IMR-90 (cell line): Measurements from ENCODE around the gene DAAM2. TPM values are rescaled to one million over a fixed set of nuclear protein-coding genes. Genes with fewer than 3 reads are reported as not detected.

Source experiments
- ATAC-seq: fragments of 200-7000 bp; cut with Tn5 transposase; 2 replicates; pipeline ENCODE4 v1.9.1; 2020; ENCODE audit warnings: low read depth, mild to moderate bottlenecking, moderate library complexity
- BruUV-seq: library from RNA; stranded (reverse); fragments of 400-500 nt; replicated peaks from 2 replicates; lab custom pipeline; 2021; lab: Mats Ljungman, UMichigan
- CTCF ChIA-PET: fragments of 300-600 bp; formaldehyde crosslinking; extraction: SDS; loops from one replicate; lab custom pipeline; 2021; ENCODE audit warnings: antibody characterized with exemption; lab: Yijun Ruan, JAX
- POLR2A ChIA-PET: fragments of 300-600 bp; sonication (Branson Sonifier 250); formaldehyde crosslinking; loops from one replicate; lab custom pipeline; 2022; ENCODE audit warnings: antibody characterized with exemption; ENCODE audit not compliant: unreplicated experiment; lab: Charles Lee
- DNase-seq: peaks from one replicate; pipeline ENCODE4 v3.0.0; 2013
- H2AFZ ChIP-seq: replicated peaks from 2 replicates; pipeline ENCODE3; 2013; ENCODE audit warnings: low read length, mild to moderate bottlenecking; ENCODE audit not compliant: poor library complexity
- H2AK5ac ChIP-seq: 2 replicates; pipeline ENCODE4 v1.6.1; 2013; ENCODE audit warnings: low read depth, low read length, inconsistent platforms
- H2AK9ac ChIP-seq: replicated peaks from 2 replicates; pipeline ENCODE3; 2013; ENCODE audit warnings: mild to moderate bottlenecking, low read depth, low read length, moderate library complexity; ENCODE audit not compliant: poor library complexity
- H2BK120ac ChIP-seq: 2 replicates; pipeline ENCODE4 v1.6.1; 2013; ENCODE audit warnings: low read depth, low read length, inconsistent platforms
- H2BK15ac ChIP-seq: 3 replicates; pipeline ENCODE4 v1.6.1; 2013; ENCODE audit warnings: low read depth, low read length, inconsistent platforms
- H2BK20ac ChIP-seq: 2 replicates; pipeline ENCODE4 v1.6.1; 2013; ENCODE audit warnings: low read depth, mild to moderate bottlenecking, inconsistent platforms, low read length, moderate library complexity
- H2BK5ac ChIP-seq: 2 replicates; pipeline ENCODE4 v1.6.1; 2013; ENCODE audit warnings: mild to moderate bottlenecking, low read depth, low read length, inconsistent platforms; ENCODE audit not compliant: poor library complexity, severe bottlenecking
- H3K14ac ChIP-seq: replicated peaks from 2 replicates; pipeline ENCODE4 v1.6.1; 2013; ENCODE audit warnings: low read depth, low read length, inconsistent platforms
- H3K18ac ChIP-seq: 2 replicates; pipeline ENCODE4 v1.6.1; 2013; ENCODE audit warnings: low read depth, low read length, control low read depth
- H3K23ac ChIP-seq: 2 replicates; pipeline ENCODE4 v1.6.1; 2013; ENCODE audit warnings: low read depth, low read length, inconsistent platforms
- H3K27ac ChIP-seq: 2 replicates; pipeline ENCODE4 v1.5.1; 2013; ENCODE audit warnings: mild to moderate bottlenecking, control low read depth, low read length; ENCODE audit not compliant: insufficient read depth
- H3K27me3 ChIP-seq: 2 replicates; pipeline ENCODE4 v1.6.1; 2013; ENCODE audit warnings: low read length; ENCODE audit not compliant: control insufficient read depth, insufficient read depth
- H3K36me3 ChIP-seq: 2 replicates; pipeline ENCODE4 v1.6.1; 2013; ENCODE audit warnings: low read length, mixed read lengths; ENCODE audit not compliant: control insufficient read depth, insufficient read depth
- H3K4ac ChIP-seq: 2 replicates; pipeline ENCODE4 v1.6.1; 2013; ENCODE audit warnings: low read depth, low read length, inconsistent platforms
- H3K4me1 ChIP-seq: 2 replicates; pipeline ENCODE4 v1.6.1; 2013; ENCODE audit warnings: low read length, mixed read lengths; ENCODE audit not compliant: control insufficient read depth, insufficient read depth
- H3K4me2 ChIP-seq: 2 replicates; pipeline ENCODE4 v1.6.1; 2013; ENCODE audit warnings: low read depth, mild to moderate bottlenecking, control low read depth, low read length, moderate library complexity
- H3K4me3 ChIP-seq: 2 replicates; pipeline ENCODE4 v1.5.1; 2013; ENCODE audit warnings: low read depth, mild to moderate bottlenecking, control low read depth, low read length, moderate library complexity; ENCODE audit not compliant: insufficient read depth
- H3K56ac ChIP-seq: 2 replicates; pipeline ENCODE4 v1.6.1; 2013; ENCODE audit warnings: low read length, inconsistent platforms; ENCODE audit not compliant: insufficient read depth; ENCODE audit errors: extremely low read depth
- H3K79me1 ChIP-seq, 2 experiments: 2 replicates each; pipeline ENCODE4 v1.6.1; 2013; ENCODE audit warnings: low read length in 2 of 2, inconsistent platforms in 1 of 2, low read depth in 1 of 2
- H3K9ac ChIP-seq: 2 replicates; pipeline ENCODE4 v1.6.1; 2013; ENCODE audit warnings: low read depth, low read length, control low read depth
- H3K9me1 ChIP-seq: 2 replicates; pipeline ENCODE4 v1.6.1; 2013; ENCODE audit warnings: low read length, inconsistent platforms; ENCODE audit not compliant: insufficient read depth
- H3K9me3 ChIP-seq: 2 replicates; pipeline ENCODE4 v1.6.1; 2013; ENCODE audit warnings: low read length; ENCODE audit not compliant: control insufficient read depth, insufficient read depth
- H4K20me1 ChIP-seq: 2 replicates; pipeline ENCODE4 v1.6.1; 2013; ENCODE audit warnings: low read length, inconsistent platforms; ENCODE audit not compliant: insufficient read depth
- H4K5ac ChIP-seq: 2 replicates; pipeline ENCODE4 v1.6.1; 2013; ENCODE audit warnings: mild to moderate bottlenecking, low read depth, low read length, control low read depth
- H4K8ac ChIP-seq, 2 experiments: 2 replicates each; pipeline ENCODE4 v1.6.1; 2013; ENCODE audit warnings: low read depth in 2 of 2, low read length in 2 of 2, control low read depth in 1 of 2, inconsistent platforms in 1 of 2
- H4K91ac ChIP-seq: 2 replicates; pipeline ENCODE4 v1.6.1; 2013; ENCODE audit warnings: low read depth, low read length, inconsistent platforms; ENCODE audit not compliant: insufficient read depth
- CEBPB ChIP-seq: IDR thresholded peaks from 2 replicates; pipeline ENCODE4 v1.6.1; 2012; ENCODE audit warnings: low read depth, low read length, improper control_type of control experiment
- MXI1 ChIP-seq: IDR thresholded peaks from 2 replicates; pipeline ENCODE4 v1.6.1; 2012; ENCODE audit warnings: low read depth, mild to moderate bottlenecking, low read length, moderate library complexity, borderline replicate concordance
- NFE2L2 ChIP-seq: fragments of 150-350 bp; IDR thresholded peaks from 2 replicates; pipeline ENCODE4 v1.6.1; 2016; ENCODE audit warnings: low read depth, mild to moderate bottlenecking, low read length
- RAD21 ChIP-seq: IDR thresholded peaks from 2 replicates; pipeline ENCODE4 v1.6.1; 2012; ENCODE audit warnings: low read length, improper control_type of control experiment
- RCOR1 ChIP-seq: IDR thresholded peaks from 2 replicates; pipeline ENCODE4 v1.6.1; 2012; ENCODE audit warnings: mild to moderate bottlenecking, low read length, improper control_type of control experiment; ENCODE audit not compliant: insufficient replicate concordance
- RFX5 ChIP-seq: IDR thresholded peaks from 2 replicates; pipeline ENCODE4 v1.8.0; 2012; ENCODE audit warnings: low read depth, mild to moderate bottlenecking, low read length, moderate library complexity
- WGBS, 2 experiments: methylation state at CpG; one replicate each; pipeline versions ENCODE4 v1.1.5 to v1.1.7; 2013; ENCODE audit warnings: missing lambda C conversion rate in 2 of 2; ENCODE audit not compliant: insufficient read length in 1 of 2; ENCODE audit errors: extremely low coverage in 2 of 2; 5-methylcytosine and 5-hydroxymethylcytosine counted together
- dilution Hi-C: fragments of 300-500 bp; cut with HindIII; formaldehyde crosslinking; loops from one replicate; pipeline ENCODE4 v1.14.3; 2018; ENCODE audit warnings: low sequenced_read_pairs; ENCODE audit not compliant: unreplicated experiment
- in situ Hi-C: fragments of 300-500 bp; cut with MboI; formaldehyde crosslinking; loops from 3 replicates; pipeline ENCODE4 v1.14.3; 2019; ENCODE audit warnings: low sequenced_read_pairs, inconsistent platforms, mixed read lengths
- intact Hi-C: fragments of 100-400 bp; cut with micrococcal nuclease; formaldehyde crosslinking; loops from 2 replicates; pipeline ENCODE4 v1.10.0; 2022
- polyA plus RNA-seq, 3 experiments: library from polyadenylated mRNA; depleted of rRNA; stranded (reverse); fragments of >200 nt; gene quantifications; 2 replicates each; pipeline ENCODE4 v1.2.3, GENCODE V29; 2012; ENCODE audit warnings: low replicate concordance in 1 of 3
- total RNA-seq: library from RNA; depleted of rRNA; stranded (reverse); fragments of >200 nt; gene quantifications from 2 replicates; pipeline ENCODE4 v1.2.3, GENCODE V29; 2012

Gene DAAM2
- total and polyA plus RNA-seq, 2 of the 4 experiments (the other 2 are of a cell fraction) = 11.2 to 12.9 TPM

DNA sequence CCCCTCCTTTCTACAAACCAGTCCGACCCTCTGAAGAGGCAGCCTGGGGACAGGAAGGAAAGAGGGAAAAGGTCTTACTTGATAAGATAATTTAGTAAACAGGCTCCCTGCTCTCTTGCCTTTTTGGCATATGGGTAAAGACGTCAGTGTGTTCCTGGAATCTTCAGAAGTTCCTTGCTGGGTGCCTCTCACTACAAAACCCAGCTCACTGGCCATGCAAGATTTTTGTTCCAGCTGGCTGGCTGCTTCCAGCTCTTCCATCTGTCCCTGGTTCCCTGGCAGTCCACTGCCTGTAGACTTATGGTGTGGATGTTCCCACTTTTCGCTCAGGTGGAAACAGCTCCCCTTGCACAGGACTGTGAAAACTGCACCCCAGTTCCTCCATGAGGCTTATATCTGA, 84.7 kb downstream of the DAAM2 start:
- TF ChIP-seq RFX5 (no peak), RAD21 (no peak), MXI1 (no peak), NFE2L2 (no peak), CEBPB (no peak), RCOR1 (no peak)
- CTCF ChIA-PET = no interaction called here

More for the DNA sequence above, 84.7 kb downstream of the DAAM2 start:
- no peak overlapping the region; the same call in 1 of the 2 replicates for H2AK5ac ChIP-seq
- H2AK9ac ChIP-seq = no peak overlapping the region
- dilution Hi-C loops (no loop called here), intact Hi-C loops (no loop called here), in situ Hi-C loops (no loop called here)
- no peak overlapping the region for H2BK20ac ChIP-seq
- no peak overlapping the region for H2BK5ac ChIP-seq
- H3K56ac ChIP-seq = no peak overlapping the region
- H3K4ac ChIP-seq = peak overlapping the region; percentile 32; the same call in 1 of the 2 replicates
- peak overlapping the region; percentile 34; the same call in 1 of the 2 replicates for H2BK120ac ChIP-seq
- peaks cover 11% of the 10 kb centered on the region for H3K4me1 ChIP-seq
- H4K91ac ChIP-seq = no peak overlapping the region
- no peak overlapping the region for H3K4me3 ChIP-seq
- no peak overlapping the region for H2AFZ ChIP-seq
- peaks cover 0 to 9% of the 10 kb centered on the region in 2 experiments; a peak in 1 of 4 replicates for H3K79me1 ChIP-seq
- H3K36me3 ChIP-seq = peaks cover 25% of the 10 kb centered on the region
- no peaks in the 10 kb centered on the region for H4K20me1 ChIP-seq
- no peak overlapping the region for H4K5ac ChIP-seq
- no peaks in the 10 kb centered on the region for H3K9me3 ChIP-seq
- WGBS, 2 experiments = no CpG with 5 or more reads among the region's 3 CpGs
- H3K23ac ChIP-seq = no peak overlapping the region; the same call in 1 of the 2 replicates
- H3K14ac ChIP-seq = no peak overlapping the region; the same call in 1 of the 2 replicates
- peaks cover 14% of the 10 kb centered on the region for H3K9me1 ChIP-seq
- no peak overlapping the region for H3K18ac ChIP-seq
- no peak overlapping the region for H4K8ac ChIP-seq
- no peak overlapping the region for H3K4me2 ChIP-seq
- no peak overlapping the region; the same call in 2 of the 3 replicates for H2BK15ac ChIP-seq
- no peak for DNase-seq
- no TSS peak for BruUV-seq
- POLR2A ChIA-PET = no interaction called here
- no peak for ATAC-seq
- no peak overlapping the region for H3K9ac ChIP-seq
- no peak overlapping the region for H3K27ac ChIP-seq
- no peaks in the 10 kb centered on the region for H3K27me3 ChIP-seq
